ENCODE data around the gene KLK14. TPM values are rescaled to one million over a fixed set of nuclear protein-coding genes. Genes with fewer than 3 reads are reported as not detected.

The KLK14 gene
- total and polyA plus RNA-seq, 8 donors = 0.20 to 0.77 (median 0.32) TPM; not detected in 3

DNA sequence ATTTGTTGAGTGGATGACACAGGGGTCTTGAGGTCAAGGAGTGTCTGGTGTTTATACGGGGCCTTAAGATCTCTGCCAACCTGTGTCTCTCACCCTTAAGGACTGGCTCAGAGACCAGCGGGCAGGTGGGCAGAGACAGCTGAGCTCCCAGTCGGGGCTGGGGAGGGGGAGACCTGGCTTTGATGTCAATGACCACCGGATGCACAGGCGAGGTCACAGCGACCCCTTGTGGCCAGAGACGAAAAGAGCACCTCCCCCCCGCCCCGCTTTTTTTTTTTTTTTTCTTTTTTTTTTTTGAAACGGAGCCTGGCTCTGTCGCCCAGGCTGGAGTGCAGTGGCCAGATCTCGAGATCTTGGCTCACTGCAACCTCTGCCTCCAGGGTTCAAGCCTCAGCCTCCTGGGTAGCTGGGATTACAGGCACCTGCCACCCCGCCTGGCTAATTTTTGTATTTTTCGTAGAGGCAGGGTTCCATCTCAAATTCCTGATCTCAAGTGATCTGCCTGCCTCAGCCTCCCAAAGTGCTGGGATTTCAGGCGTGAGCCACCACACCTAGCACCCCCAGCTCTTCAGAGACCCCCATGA lies 12.1 kb upstream of the KLK14 start:
- peak in 3 of 6 donors; percentile 45 to 73 (median 66) for DNase-seq
- Histone ChIP-seq H3K4me3 (no peak overlapping the region), H3K9me3 (no peaks in the 10 kb centered on the region), H3K27me3 (no peaks in the 10 kb centered on the region), H3K4me1 (no peaks in the 10 kb centered on the region), H3K27ac (no peak overlapping the region), H3K36me3 (no peaks in the 10 kb centered on the region)
- FAIRE-seq = no peak
- intact Hi-C loops (cut with DNase I) = loop anchor here in 2 of 3 donors (5.0 kb wide), 3 partner anchors 67 to 162 kb away; partner anchors contain the start of gene KLK11 (in 1 of the 2)
- peak; percentile 11 to 57 (median 42) for ATAC-seq
- TF ChIP-seq, protein P1, sequence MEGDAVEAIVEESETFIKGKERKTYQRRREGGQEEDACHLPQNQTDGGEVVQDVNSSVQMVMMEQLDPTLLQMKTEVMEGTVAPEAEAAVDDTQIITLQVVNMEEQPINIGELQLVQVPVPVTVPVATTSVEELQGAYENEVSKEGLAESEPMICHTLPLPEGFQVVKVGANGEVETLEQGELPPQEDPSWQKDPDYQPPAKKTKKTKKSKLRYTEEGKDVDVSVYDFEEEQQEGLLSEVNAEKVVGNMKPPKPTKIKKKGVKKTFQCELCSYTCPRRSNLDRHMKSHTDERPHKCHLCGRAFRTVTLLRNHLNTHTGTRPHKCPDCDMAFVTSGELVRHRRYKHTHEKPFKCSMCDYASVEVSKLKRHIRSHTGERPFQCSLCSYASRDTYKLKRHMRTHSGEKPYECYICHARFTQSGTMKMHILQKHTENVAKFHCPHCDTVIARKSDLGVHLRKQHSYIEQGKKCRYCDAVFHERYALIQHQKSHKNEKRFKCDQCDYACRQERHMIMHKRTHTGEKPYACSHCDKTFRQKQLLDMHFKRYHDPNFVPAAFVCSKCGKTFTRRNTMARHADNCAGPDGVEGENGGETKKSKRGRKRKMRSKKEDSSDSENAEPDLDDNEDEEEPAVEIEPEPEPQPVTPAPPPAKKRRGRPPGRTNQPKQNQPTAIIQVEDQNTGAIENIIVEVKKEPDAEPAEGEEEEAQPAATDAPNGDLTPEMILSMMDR (IDR thresholded peaks at IDR 0.05) = peak; percentile 52 to 67 (median 63)
- 29 to 31% methylated on average over 14 to 15 of the region's 15 CpGs for WGBS, 2 donors

DNA sequence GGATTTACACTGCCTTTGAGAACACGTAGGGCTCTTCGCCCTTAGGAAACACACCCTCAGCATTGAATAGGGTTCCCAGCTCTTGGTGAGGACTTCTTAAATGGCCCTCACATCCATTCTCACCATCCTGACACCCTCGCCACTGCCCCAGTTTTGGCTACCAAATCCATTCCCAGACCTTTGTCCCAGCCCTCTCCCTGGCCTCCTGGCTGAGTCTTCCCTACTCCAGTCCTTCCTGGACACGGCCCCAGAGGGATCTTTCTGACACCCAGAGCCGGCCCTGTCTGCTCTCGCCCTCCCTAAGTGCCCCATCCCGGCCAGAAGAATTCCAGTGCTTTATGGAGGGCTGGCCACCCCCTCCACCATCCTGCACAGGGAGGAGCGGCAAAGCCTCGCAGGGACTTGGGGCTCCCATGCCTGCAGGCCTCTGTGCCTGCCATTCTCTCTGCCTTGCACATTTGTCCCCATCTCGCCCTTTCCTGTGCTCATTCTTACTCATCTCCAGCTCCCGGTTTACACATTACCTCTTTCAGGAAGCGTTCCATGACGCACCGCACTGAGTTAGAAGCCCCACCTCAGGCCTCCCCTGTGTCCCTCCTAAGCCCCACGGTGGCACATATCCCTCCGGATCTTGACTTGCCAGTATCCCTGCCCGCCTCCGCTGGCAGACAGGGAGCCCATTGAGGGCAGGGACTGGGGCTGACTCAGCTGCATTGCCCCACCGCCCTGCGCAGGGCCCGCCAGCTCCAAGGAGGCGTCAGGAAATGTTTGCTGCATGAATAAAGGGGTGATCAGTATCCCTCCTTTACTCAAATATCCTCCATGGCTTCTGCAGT lies 11.0 kb upstream of the KLK14 start:
- no peaks in the 10 kb centered on the region for H3K9me3 ChIP-seq
- no peaks in the 10 kb centered on the region for H3K36me3 ChIP-seq
- TF ChIP-seq, protein P1 (IDR thresholded peaks at IDR 0.05) = no peak
- no peak overlapping the region for H3K27ac ChIP-seq
- no peak for DNase-seq
- no peak for FAIRE-seq
- no peaks in the 10 kb centered on the region for H3K27me3 ChIP-seq
- no peak for ATAC-seq
- no peaks in the 10 kb centered on the region for H3K4me1 ChIP-seq
- intact Hi-C loops (cut with DNase I) = loop anchor here in 2 of 3 donors (5.0 kb wide), 3 partner anchors 66 to 161 kb away; partner anchors contain the start of gene KLK11 (in 1 of the 2)
- no peak overlapping the region for H3K4me3 ChIP-seq
- 77 to 82% methylated on average over 22 of the region's 22 CpGs for WGBS, 2 donors

DNA sequence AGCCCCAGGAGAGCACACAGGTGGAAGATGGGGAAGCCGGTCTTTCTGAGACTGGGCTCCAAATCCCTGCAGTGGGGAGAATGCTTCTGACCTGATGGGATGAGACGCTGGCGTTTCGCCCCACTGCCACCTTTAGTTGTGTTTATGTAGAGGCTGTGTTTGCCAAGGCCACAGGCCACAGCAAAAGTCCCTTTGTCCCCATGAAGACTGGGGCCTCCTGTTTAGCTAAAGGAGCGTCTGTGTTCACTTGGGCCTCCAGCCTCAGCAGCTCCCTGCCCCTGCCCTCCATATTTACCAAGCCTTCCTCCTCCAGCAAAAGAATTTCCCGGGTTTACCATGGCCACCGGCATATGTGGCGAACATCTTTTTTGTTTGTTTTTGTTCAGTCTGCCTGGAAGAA lies 10.4 kb upstream of the KLK14 start:
- no peak overlapping the region for H3K27ac ChIP-seq
- H3K4me1 ChIP-seq = no peaks in the 10 kb centered on the region
- no peak overlapping the region for H3K4me3 ChIP-seq
- H3K9me3 ChIP-seq = no peaks in the 10 kb centered on the region
- 56 to 59% methylated on average over 8 of the region's 8 CpGs for WGBS, 2 donors
- no peaks in the 10 kb centered on the region for H3K27me3 ChIP-seq
- TF ChIP-seq, protein P1 (IDR thresholded peaks at IDR 0.05) = no peak
- H3K36me3 ChIP-seq = no peaks in the 10 kb centered on the region
- no peak for FAIRE-seq
- intact Hi-C loops (cut with DNase I) = loop anchor here in 2 of 3 donors (5.0 kb wide), 3 partner anchors 66 to 161 kb away; partner anchors contain the start of gene KLK11 (in 1 of the 2)
- ATAC-seq = peak in 1 of 4 donors; percentile 18
- DNase-seq = no peak

DNA sequence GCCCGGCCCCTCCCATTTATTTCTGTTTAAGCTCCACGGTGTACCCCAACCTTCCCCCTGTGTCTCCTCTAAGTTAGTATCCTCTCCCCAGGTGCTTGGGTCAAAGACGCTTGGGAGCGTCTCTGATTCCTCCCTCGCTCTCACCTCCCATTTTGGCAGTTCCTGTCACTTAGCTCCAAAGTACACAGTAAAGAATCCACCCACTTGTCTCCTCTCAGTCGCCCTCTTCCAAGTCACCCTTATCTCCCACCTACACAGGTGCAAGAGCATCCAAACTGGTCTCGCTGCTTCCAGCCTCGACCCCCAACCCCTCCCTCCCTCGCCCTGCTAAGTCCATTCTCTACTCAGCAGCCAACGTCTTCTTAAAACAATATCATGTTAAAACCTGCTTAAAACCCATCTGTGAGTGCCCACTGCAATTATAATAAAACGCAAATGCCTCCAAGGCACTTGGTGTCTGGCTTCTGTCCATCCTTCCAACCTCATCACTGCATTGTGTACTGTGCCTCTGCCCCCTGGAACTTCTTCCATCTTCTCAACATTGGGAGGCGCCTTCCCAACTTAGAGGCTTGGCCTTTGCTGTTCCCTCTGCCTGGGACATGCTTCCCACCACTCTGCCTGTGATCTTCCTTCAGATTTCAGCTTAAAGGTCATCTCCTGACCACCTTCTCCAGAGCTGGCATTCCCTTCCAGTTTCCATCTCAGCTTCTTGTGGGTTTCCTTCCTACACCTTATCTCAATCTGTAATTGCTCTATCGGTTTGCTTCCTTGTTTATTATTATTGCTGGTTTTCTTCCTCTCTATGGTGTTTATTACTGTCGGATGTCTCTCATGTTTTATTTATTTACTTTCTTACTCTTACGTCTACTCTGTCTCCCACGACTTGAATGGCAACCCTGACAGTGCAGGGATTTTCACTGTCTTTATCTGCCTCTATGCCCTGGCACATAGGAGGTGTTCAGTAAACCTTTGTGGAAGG lies 9.5 kb upstream of the KLK14 start:
- H3K27ac ChIP-seq = no peak overlapping the region
- TF ChIP-seq, protein P1 (IDR thresholded peaks at IDR 0.05) = no peak
- no peak for DNase-seq
- intact Hi-C loops (cut with DNase I) = loop anchor here in 2 of 3 donors (5.0 kb wide), 3 partner anchors 65 to 160 kb away; partner anchors contain the start of gene KLK11 (in 1 of the 2)
- 55 to 56% methylated on average over 16 of the region's 16 CpGs for WGBS, 2 donors
- H3K36me3 ChIP-seq = no peaks in the 10 kb centered on the region
- H3K4me1 ChIP-seq = no peaks in the 10 kb centered on the region
- no peaks in the 10 kb centered on the region for H3K9me3 ChIP-seq
- FAIRE-seq = no peak
- no peak for ATAC-seq
- H3K4me3 ChIP-seq = no peak overlapping the region
- H3K27me3 ChIP-seq = no peaks in the 10 kb centered on the region
